Fibroblast of the aortic adventitia (primary cell): ENCODE results near the gene HDAC8. TPM values are rescaled to one million over a fixed set of nuclear protein-coding genes. Genes with fewer than 3 reads are reported as not detected.

ENCODE experiments used
- DNase-seq: peaks from one replicate; pipeline ENCODE4 v3.0.0-alpha.2; 2010; ENCODE audit warnings: low read depth
- H3K4me3 ChIP-seq: 2 replicates; pipeline ENCODE4 v1.5.1; 2011; ENCODE audit warnings: low read depth, mild to moderate bottlenecking, control low read depth, low read length, moderate library complexity
- small RNA-seq: library from RNA; depleted of rRNA; stranded (forward); fragments of <200 nt; gene quantifications from one replicate; pipeline ENCODE3, GENCODE V24; 2012
- total RNA-seq: library from RNA; depleted of rRNA; stranded (reverse); fragments of >200 nt; gene quantifications from 2 replicates; pipeline ENCODE4 v1.2.3, GENCODE V29; 2012; ENCODE audit warnings: low replicate concordance
- TF ChIP-seq, protein P1 (sequence below): IDR thresholded peaks from 2 replicates; pipeline ENCODE4 v1.5.1; 2011; ENCODE audit warnings: mild to moderate bottlenecking, low read length, control low read depth, inconsistent platforms; ENCODE audit not compliant: insufficient read depth

The HDAC8 gene
- total RNA-seq, 1 donor, result 18.9 TPM

DNA sequence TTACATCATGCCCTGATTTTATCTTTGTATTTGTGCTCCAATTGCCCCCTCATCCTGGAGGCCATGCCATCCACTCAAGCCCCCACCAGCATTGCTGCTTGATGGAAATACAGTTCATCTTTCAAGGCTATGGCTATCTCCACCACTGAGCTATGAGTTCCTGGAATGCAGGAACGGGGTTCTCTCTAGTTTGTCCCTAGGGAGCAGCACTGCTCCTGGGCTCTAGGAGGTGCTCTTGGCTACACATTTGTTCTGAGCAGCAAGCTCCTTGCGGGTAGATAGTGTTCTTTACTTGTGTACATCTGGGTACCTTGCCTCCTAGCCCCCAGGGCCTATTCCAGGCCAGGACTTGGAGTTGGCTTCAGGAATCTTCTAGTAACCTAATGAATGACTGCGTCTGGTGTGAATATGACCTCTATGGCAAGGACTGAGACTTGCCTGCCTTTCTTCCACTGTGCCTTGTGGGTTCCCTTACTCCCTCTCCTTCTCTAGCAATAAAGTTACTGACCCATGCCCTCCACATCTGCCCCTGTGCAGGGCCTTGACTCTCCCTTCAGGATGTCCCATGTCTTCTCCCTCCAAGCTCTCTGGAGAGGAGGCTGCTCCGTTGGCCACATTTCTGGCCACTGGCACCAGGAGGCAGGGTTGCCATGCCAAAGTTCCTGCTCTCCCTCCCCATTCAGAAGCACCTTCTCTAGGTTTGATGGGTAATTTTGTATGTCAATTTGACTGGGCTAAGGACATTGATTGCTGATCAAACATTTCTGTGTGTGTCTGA is 274.5 kb downstream of the HDAC8 start:
- no peak for DNase-seq
- no peak overlapping the region for H3K4me3 ChIP-seq
- TF ChIP-seq, protein P1, sequence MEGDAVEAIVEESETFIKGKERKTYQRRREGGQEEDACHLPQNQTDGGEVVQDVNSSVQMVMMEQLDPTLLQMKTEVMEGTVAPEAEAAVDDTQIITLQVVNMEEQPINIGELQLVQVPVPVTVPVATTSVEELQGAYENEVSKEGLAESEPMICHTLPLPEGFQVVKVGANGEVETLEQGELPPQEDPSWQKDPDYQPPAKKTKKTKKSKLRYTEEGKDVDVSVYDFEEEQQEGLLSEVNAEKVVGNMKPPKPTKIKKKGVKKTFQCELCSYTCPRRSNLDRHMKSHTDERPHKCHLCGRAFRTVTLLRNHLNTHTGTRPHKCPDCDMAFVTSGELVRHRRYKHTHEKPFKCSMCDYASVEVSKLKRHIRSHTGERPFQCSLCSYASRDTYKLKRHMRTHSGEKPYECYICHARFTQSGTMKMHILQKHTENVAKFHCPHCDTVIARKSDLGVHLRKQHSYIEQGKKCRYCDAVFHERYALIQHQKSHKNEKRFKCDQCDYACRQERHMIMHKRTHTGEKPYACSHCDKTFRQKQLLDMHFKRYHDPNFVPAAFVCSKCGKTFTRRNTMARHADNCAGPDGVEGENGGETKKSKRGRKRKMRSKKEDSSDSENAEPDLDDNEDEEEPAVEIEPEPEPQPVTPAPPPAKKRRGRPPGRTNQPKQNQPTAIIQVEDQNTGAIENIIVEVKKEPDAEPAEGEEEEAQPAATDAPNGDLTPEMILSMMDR, result no peak

DNA sequence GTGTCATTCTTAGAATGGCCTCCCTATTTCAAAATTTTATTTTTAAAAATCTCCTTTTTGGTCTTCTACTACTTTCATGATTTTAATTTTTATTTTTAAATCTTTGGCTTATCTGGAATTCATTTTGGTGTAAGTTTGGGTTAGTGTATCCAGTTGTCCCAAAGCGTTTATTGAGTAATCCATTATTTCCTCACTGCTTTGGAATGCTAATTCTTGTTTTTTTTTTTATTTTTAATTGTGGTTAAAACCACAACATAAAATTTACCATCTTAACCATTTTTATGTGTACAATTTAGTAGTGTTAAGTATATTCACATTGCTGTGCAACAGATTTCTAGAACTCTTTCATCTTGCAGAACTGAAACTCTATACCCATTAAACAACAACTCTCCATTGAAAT is 275.7 kb downstream of the HDAC8 start:
- no peak for DNase-seq

DNA sequence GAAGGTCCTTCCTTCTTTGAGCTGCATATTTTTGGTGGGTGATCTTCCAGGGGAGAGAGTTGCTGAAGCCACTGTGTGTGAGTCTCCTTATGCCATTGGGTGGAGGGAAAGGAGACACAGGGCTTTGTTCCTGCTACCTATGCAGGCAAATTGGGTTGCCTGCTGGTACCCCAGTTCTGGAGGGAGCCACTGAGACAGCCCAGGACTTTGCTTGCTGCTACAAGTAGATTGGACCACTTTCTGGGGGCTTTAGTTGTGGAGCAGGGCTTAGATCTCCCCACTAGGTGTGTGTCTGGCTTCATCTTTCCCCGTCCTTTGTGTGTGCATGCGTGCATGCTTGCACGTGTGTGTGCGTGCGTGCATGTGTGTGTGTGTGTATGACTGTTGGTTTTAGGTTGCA is 276.9 kb downstream of the HDAC8 start:
- H3K4me3 ChIP-seq, result no peak overlapping the region
- no peak for DNase-seq
- TF ChIP-seq, protein P1, result no peak

More for the DNA sequence above, 275.7 kb downstream of the HDAC8 start:
- TF ChIP-seq, protein P1, result no peak
- H3K4me3 ChIP-seq, result no peak overlapping the region

DNA sequence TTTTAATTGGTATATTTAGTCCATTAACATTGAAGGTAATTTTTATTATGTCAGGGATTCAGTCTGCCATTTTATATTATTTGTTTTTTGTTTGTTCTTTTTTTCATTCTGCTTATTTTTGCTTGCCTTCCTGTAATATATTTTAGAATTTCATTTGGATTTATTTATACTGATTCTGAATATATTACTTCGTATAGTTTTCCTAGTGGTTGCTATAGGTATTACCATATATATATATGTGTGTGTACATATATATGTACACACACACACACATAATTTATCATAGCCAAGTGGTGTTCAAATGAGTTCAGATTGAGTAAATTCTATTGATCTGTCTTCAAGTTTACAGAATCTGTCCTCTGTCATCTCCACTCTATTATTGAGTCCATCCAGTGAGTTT is 278.1 kb downstream of the HDAC8 start:
- TF ChIP-seq, protein P1, result peak; percentile 16
- DNase-seq, result no peak
- H3K4me3 ChIP-seq, result no peak overlapping the region

DNA sequence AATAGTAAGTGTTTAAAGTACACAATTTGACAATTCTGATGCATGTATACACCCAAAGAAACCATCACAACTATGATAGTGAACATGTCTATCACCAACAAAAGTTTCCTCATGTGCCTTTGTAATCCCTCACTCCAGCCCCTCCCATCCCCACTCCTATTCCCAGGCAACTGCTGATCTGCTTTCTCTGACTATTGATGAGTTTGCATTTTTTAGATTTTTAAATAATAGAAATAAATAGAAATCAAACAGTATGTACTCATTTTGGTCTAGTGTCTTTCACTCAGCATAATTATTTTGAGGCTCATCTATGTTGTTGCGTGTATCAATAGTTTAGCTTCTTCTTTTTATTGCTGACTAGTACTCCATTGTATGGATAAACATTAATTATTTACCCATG is 290.3 kb downstream of the HDAC8 start:
- no peak for DNase-seq
- H3K4me3 ChIP-seq, result no peak overlapping the region
- TF ChIP-seq, protein P1, result no peak

DNA sequence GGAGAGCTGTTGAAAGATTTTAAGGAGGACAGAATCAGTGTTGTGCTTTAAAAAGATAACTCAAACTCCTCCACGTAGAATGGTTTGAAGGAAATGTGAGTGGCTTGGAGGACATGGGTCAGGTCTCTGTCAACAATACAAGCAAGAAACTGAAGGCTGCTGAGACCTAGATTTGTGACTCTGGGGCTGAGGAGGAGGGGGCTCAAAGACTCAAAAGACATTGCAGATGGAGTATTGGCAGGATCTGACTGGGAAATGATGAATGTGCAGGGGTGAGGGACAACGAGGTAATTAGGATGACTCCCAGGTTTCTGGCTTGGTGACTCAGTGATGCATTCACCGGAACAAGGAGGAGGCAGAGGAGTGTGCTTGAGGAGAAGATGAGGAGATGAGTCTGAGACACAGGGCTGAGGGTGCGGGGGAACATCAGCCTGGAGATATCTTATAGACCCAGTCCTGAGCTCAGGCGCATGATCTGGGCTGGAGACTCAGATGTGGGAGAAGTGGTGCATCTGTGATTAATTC is 292.3 kb downstream of the HDAC8 start:
- TF ChIP-seq, protein P1, result no peak
- no peak for DNase-seq

More for the DNA sequence above, 292.3 kb downstream of the HDAC8 start:
- H3K4me3 ChIP-seq, result no peak overlapping the region

Small RNA genes within 50 kb of the gene (small RNA-seq; reads per million reads assigned to genes)
- gene RF00019 (not detected), gene RNU2-68P (5.2 reads per million, percentile 89 among the genes with 10 or more reads in this experiment)

Other genes starting within 250 kb of the HDAC8 start
- gene PHKA1, start 141.5 kb upstream of the HDAC8 start, total RNA-seq, result 3.5 and 4.7 TPM in 2 replicates
- gene DMRTC1B, start 204.0 kb upstream of the HDAC8 start, total RNA-seq, result not detected in 2 replicates
- gene FAM236B, start 209.8 kb upstream of the HDAC8 start, total RNA-seq, result not detected in 2 replicates
- not detected in 2 replicates for gene FAM236D, start 235.4 kb upstream of the HDAC8 start, total RNA-seq